Common myeloid progenitor, CD34-positive (primary cell): ENCODE results near the gene RNF32.

ENCODE experiments used
- CTCF ChIA-PET: fragments of 350-600 bp; sonication (Branson Sonifier 250); formaldehyde crosslinking; loops from one replicate; lab custom pipeline; 2021; ENCODE audit warnings: antibody characterized with exemption; lab: Charles Lee
- POLR2A ChIA-PET: fragments of 350-600 bp; sonication (Branson Sonifier 250); formaldehyde crosslinking; loops from one replicate; lab custom pipeline; 2021; ENCODE audit warnings: antibody characterized with exemption; lab: Charles Lee
- DNase-seq, 3 donors: peaks; one replicate each; pipeline versions ENCODE4 v3.0.0 to v3.0.0-alpha.2; 2013
- H3K27ac ChIP-seq, 2 experiments: 1 replicate in 1 of 2; 2 replicates in 1 of 2; pipeline ENCODE4 v1.7.0; 2013; ENCODE audit warnings: inconsistent platforms in 2 of 2, low read length in 2 of 2, mild to moderate bottlenecking in 2 of 2, low read depth in 1 of 2, moderate library complexity in 1 of 2; ENCODE audit not compliant: severe bottlenecking in 2 of 2, insufficient read depth in 1 of 2, poor library complexity in 1 of 2
- H3K27me3 ChIP-seq, 5 experiments: replicated peaks in 2 of 5; 1 replicate in 3 of 5; 2 replicates in 2 of 5; pipeline versions ENCODE4 v1.6.1 to v1.7.0; 2013; ENCODE audit warnings: low read length in 4 of 5, mild to moderate bottlenecking in 2 of 5, moderate library complexity in 2 of 5, inconsistent platforms in 1 of 5; ENCODE audit not compliant: insufficient read depth in 5 of 5, control insufficient read depth in 4 of 5
- H3K36me3 ChIP-seq, 4 experiments: 1 replicate in 2 of 4; 2 replicates in 2 of 4; pipeline versions ENCODE4 v1.6.1 to v1.7.0; 2013; ENCODE audit warnings: low read length in 3 of 4, control low read depth in 1 of 4, mild to moderate bottlenecking in 1 of 4; ENCODE audit not compliant: control insufficient read depth in 4 of 4, insufficient read depth in 4 of 4
- H3K4me1 ChIP-seq, 4 experiments: 1 replicate in 3 of 4; 2 replicates in 1 of 4; pipeline versions ENCODE4 v1.6.1 to v1.7.1; 2013; ENCODE audit warnings: low read length in 3 of 4, mild to moderate bottlenecking in 3 of 4, control low read depth in 1 of 4, inconsistent platforms in 1 of 4, moderate library complexity in 1 of 4; ENCODE audit not compliant: control insufficient read depth in 4 of 4, insufficient read depth in 4 of 4; ENCODE audit errors: control extremely low read depth in 1 of 4
- H3K4me3 ChIP-seq, 7 experiments: 1 replicate in 4 of 7; 2 replicates in 3 of 7; pipeline versions ENCODE4 v1.5.1 to v1.7.0; 2013; ENCODE audit warnings: mild to moderate bottlenecking in 7 of 7, low read length in 6 of 7, moderate library complexity in 6 of 7, inconsistent platforms in 2 of 7, low read depth in 2 of 7, control low read depth in 1 of 7; ENCODE audit not compliant: insufficient read depth in 4 of 7, control insufficient read depth in 1 of 7; ENCODE audit errors: extremely low read depth in 1 of 7
- H3K9me3 ChIP-seq, 5 experiments: 1 replicate in 4 of 5; 2 replicates in 1 of 5; pipeline versions ENCODE4 v1.6.1 to v1.7.1; 2013; ENCODE audit warnings: low read length in 4 of 5, mild to moderate bottlenecking in 2 of 5, inconsistent platforms in 1 of 5, low read depth in 1 of 5, moderate library complexity in 1 of 5; ENCODE audit not compliant: control insufficient read depth in 4 of 5, insufficient read depth in 2 of 5; ENCODE audit errors: control extremely low read depth in 1 of 5
- WGBS: methylation state at CpG from one replicate; pipeline ENCODE4 v1.1.5; 2013; ENCODE audit not compliant: insufficient coverage; 5-methylcytosine and 5-hydroxymethylcytosine counted together

The RNF32 gene

GRCh38 chr7:156703209-156703608, 62.6 kb downstream of the RNF32 start:
- Histone ChIP-seq H3K27me3 (no peaks in the 10 kb centered on the region), H3K36me3 (peaks cover 0 to 11% (median 9%) of the 10 kb centered on the region in 4 experiments), H3K4me3 (no peak overlapping the region), H3K27ac (no peak overlapping the region), H3K9me3 (peaks cover 0 to 44% (median 18%) of the 10 kb centered on the region in 5 experiments), H3K4me1 (peaks cover 0 to 6% (median 0%) of the 10 kb centered on the region in 4 experiments)
- no peak for DNase-seq
- CTCF ChIA-PET = no interaction called here
- 100% methylated on average over 4 of the region's 4 CpGs for WGBS
- POLR2A ChIA-PET = no interaction called here

- Histone ChIP-seq H3K4me3 (no peak overlapping the region), H3K27ac (no peak overlapping the region), H3K36me3 (peaks cover 0 to 16% (median 12%) of the 10 kb centered on the region in 4 experiments), H3K4me1 (peaks cover 0 to 6% (median 0%) of the 10 kb centered on the region in 4 experiments), H3K27me3 (no peaks in the 10 kb centered on the region), H3K9me3 (peaks cover 0 to 47% (median 19%) of the 10 kb centered on the region in 5 experiments)
- DNase-seq = no peak
- CTCF ChIA-PET = no interaction called here
- WGBS = 80% methylated on average over 5 of the region's 5 CpGs
- POLR2A ChIA-PET = no interaction called here
Observed at GRCh38 chr7:156703773-156704482, 63.4 kb downstream of the RNF32 start.

GRCh38 chr7:156722043-156722826, 81.7 kb downstream of the RNF32 start:
- Histone ChIP-seq H3K4me3 (no peak overlapping the region), H3K9me3 (peaks cover 0 to 2% (median 0%) of the 10 kb centered on the region in 5 experiments), H3K27ac (no peak overlapping the region), H3K36me3 (peaks cover 0 to 8% (median 3%) of the 10 kb centered on the region in 4 experiments), H3K27me3 (no peaks in the 10 kb centered on the region), H3K4me1 (no peaks in the 10 kb centered on the region)
- WGBS = 100% methylated on average over 4 of the region's 4 CpGs
- ChIA-PET POLR2A (no interaction called here), CTCF (interaction anchor here (0.7 to 1.2 kb wide), 2 partner anchors 12 to 96 kb away, joined by 3 to 4 read pairs; no protein-coding TSS in a partner anchor)
- no peak for DNase-seq

GRCh38 chr7:156725073-156725472, 84.5 kb downstream of the RNF32 start:
- 100% methylated on average over 4 of the region's 5 CpGs for WGBS
- Histone ChIP-seq H3K9me3 (peaks cover 0 to under 1% (median 0%) of the 10 kb centered on the region in 5 experiments), H3K27ac (no peak overlapping the region), H3K36me3 (peaks cover 0 to 10% (median 3%) of the 10 kb centered on the region in 4 experiments), H3K4me1 (no peaks in the 10 kb centered on the region), H3K4me3 (no peak overlapping the region), H3K27me3 (no peaks in the 10 kb centered on the region)
- DNase-seq = no peak
- CTCF ChIA-PET = no interaction called here
- POLR2A ChIA-PET = no interaction called here

- CTCF ChIA-PET = no interaction called here
- POLR2A ChIA-PET = no interaction called here
- no peak for DNase-seq
- no peak overlapping the region for H3K27ac ChIP-seq
- peaks cover 0 to 15% (median 5%) of the 10 kb centered on the region in 4 experiments for H3K36me3 ChIP-seq
- H3K4me3 ChIP-seq = no peak overlapping the region
- H3K4me1 ChIP-seq = no peaks in the 10 kb centered on the region
- H3K27me3 ChIP-seq = no peaks in the 10 kb centered on the region
- peaks cover 0 to 6% (median 0%) of the 10 kb centered on the region in 5 experiments for H3K9me3 ChIP-seq
Observed at GRCh38 chr7:156725936-156726335, 85.4 kb downstream of the RNF32 start.
